Hepatocyte (in vitro differentiated cells): Measurements from ENCODE around the gene CDHR3. TPM values are rescaled to one million over a fixed set of nuclear protein-coding genes. Genes with fewer than 3 reads are reported as not detected.

Experiments used
- DNase-seq: peaks from one replicate; pipeline ENCODE4 v3.0.0-alpha.2; 2016; ENCODE audit warnings: low spot score
- H2AFZ ChIP-seq: fragments of 200-600 bp; sonication (generic); 2 replicates; pipeline ENCODE4 v1.6.0; 2016; ENCODE audit warnings: antibody characterized with exemption, mild to moderate bottlenecking
- H3K27ac ChIP-seq: fragments of 200-600 bp; sonication (generic); 2 replicates; pipeline ENCODE4 v1.5.1; 2016; ENCODE audit warnings: mild to moderate bottlenecking
- H3K27me3 ChIP-seq: fragments of 200-600 bp; sonication (generic); 2 replicates; pipeline ENCODE4 v1.6.1; 2016
- H3K36me3 ChIP-seq: fragments of 200-600 bp; sonication (generic); replicated peaks from 2 replicates; pipeline ENCODE4 v1.5.1; 2016; ENCODE audit warnings: low read depth; ENCODE audit not compliant: insufficient read depth
- H3K4me1 ChIP-seq: fragments of 200-600 bp; sonication (generic); 2 replicates; pipeline ENCODE4 v1.5.1; 2016; ENCODE audit warnings: mild to moderate bottlenecking, moderate library complexity; ENCODE audit not compliant: insufficient read depth
- H3K4me2 ChIP-seq: fragments of 200-600 bp; sonication (generic); 2 replicates; pipeline ENCODE4 v1.6.0; 2016
- H3K4me3 ChIP-seq: fragments of 200-600 bp; sonication (generic); 2 replicates; pipeline ENCODE4 v1.5.1; 2016; ENCODE audit warnings: mild to moderate bottlenecking
- H3K79me2 ChIP-seq: fragments of 200-600 bp; sonication (generic); 2 replicates; pipeline ENCODE4 v1.6.0; 2017; ENCODE audit warnings: mild to moderate bottlenecking
- H3K9me2 ChIP-seq: fragments of 200-600 bp; sonication (generic); replicated peaks from 2 replicates; pipeline ENCODE4 v1.6.0; 2017; ENCODE audit warnings: mild to moderate bottlenecking; ENCODE audit not compliant: insufficient read depth
- H3K9me3 ChIP-seq: fragments of 200-600 bp; sonication (generic); 2 replicates; pipeline ENCODE4 v1.5.1; 2016; ENCODE audit warnings: low read depth, mild to moderate bottlenecking
- H4K20me1 ChIP-seq: fragments of 200-600 bp; sonication (generic); 2 replicates; pipeline ENCODE4 v1.6.0; 2016; ENCODE audit warnings: mild to moderate bottlenecking; ENCODE audit not compliant: insufficient read depth, poor library complexity, severe bottlenecking
- EZH2 ChIP-seq: fragments of 200-600 bp; sonication (generic); IDR thresholded peaks from 2 replicates; pipeline ENCODE4 v1.6.1; 2016; ENCODE audit warnings: antibody characterized with exemption, mild to moderate bottlenecking, borderline replicate concordance
- EZH2phosphoT487 ChIP-seq: fragments of 200-600 bp; sonication (generic); IDR thresholded peaks from one replicate; pipeline ENCODE4 v1.6.1; 2018; ENCODE audit warnings: antibody characterized with exemption, mild to moderate bottlenecking, low read depth, moderate library complexity; ENCODE audit not compliant: unreplicated experiment, severe bottlenecking
- WGBS: methylation state at CpG from one replicate; pipeline ENCODE4 v1.1.6; 2016; ENCODE audit warnings: low lambda C conversion rate; ENCODE audit errors: missing lambda C conversion rate; 5-methylcytosine and 5-hydroxymethylcytosine counted together
- polyA plus RNA-seq: library from polyadenylated mRNA; unstranded; fragments of >200 nt; fragmentation: Nextera tagmentation; extraction: Ambion mirVana; gene quantifications from 2 replicates; pipeline ENCODE4 v1.2.1, GENCODE V29; 2016
- total RNA-seq: library from RNA; depleted of rRNA; stranded (reverse); fragments of >200 nt; gene quantifications from 2 replicates; pipeline ENCODE4 v1.2.3, GENCODE V29; 2014
- TF ChIP-seq, protein P1 (sequence below): fragments of 200-600 bp; sonication (generic); IDR thresholded peaks from 2 replicates; pipeline ENCODE4 v1.5.1; 2016; ENCODE audit warnings: antibody characterized with exemption, mild to moderate bottlenecking; ENCODE audit not compliant: poor library complexity

Gene CDHR3
- total and polyA plus RNA-seq, 2 experiments from 2014 or later, result 3.3 to 6.9 TPM

GRCh38 chr7:106060394-106060920, 97.4 kb downstream of the CDHR3 start:
- no peaks in the 10 kb centered on the region for H3K9me2 ChIP-seq
- peaks cover 11% of the 10 kb centered on the region for H3K4me1 ChIP-seq

GRCh38 chr7:106061301-106061979, 98.4 kb downstream of the CDHR3 start:
- H3K27ac ChIP-seq, result no peak overlapping the region
- DNase-seq, result no peak
- no peak overlapping the region for H2AFZ ChIP-seq
- H4K20me1 ChIP-seq, result no peaks in the 10 kb centered on the region
- no peak overlapping the region for H3K4me2 ChIP-seq
- H3K79me2 ChIP-seq, result no peaks in the 10 kb centered on the region
- no peaks in the 10 kb centered on the region for H3K27me3 ChIP-seq
- peaks cover 19% of the 10 kb centered on the region for H3K4me1 ChIP-seq
- TF ChIP-seq EZH2 (no peak), EZH2phosphoT487 (no peak)
- TF ChIP-seq, protein P1, sequence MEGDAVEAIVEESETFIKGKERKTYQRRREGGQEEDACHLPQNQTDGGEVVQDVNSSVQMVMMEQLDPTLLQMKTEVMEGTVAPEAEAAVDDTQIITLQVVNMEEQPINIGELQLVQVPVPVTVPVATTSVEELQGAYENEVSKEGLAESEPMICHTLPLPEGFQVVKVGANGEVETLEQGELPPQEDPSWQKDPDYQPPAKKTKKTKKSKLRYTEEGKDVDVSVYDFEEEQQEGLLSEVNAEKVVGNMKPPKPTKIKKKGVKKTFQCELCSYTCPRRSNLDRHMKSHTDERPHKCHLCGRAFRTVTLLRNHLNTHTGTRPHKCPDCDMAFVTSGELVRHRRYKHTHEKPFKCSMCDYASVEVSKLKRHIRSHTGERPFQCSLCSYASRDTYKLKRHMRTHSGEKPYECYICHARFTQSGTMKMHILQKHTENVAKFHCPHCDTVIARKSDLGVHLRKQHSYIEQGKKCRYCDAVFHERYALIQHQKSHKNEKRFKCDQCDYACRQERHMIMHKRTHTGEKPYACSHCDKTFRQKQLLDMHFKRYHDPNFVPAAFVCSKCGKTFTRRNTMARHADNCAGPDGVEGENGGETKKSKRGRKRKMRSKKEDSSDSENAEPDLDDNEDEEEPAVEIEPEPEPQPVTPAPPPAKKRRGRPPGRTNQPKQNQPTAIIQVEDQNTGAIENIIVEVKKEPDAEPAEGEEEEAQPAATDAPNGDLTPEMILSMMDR, result no peak
- H3K9me3 ChIP-seq, result no peaks in the 10 kb centered on the region
- no peak overlapping the region for H3K4me3 ChIP-seq
- no peaks in the 10 kb centered on the region for H3K36me3 ChIP-seq
- no peaks in the 10 kb centered on the region for H3K9me2 ChIP-seq
- 98% methylated on average over 9 of the region's 9 CpGs for WGBS

More at GRCh38 chr7:106060394-106060920, 97.4 kb downstream of the CDHR3 start:
- Histone ChIP-seq H3K4me2 (no peak overlapping the region), H3K36me3 (no peaks in the 10 kb centered on the region), H4K20me1 (no peaks in the 10 kb centered on the region), H3K79me2 (no peaks in the 10 kb centered on the region), H3K9me3 (no peaks in the 10 kb centered on the region), H3K27ac (no peak overlapping the region), H3K4me3 (no peak overlapping the region), H3K27me3 (no peaks in the 10 kb centered on the region), H2AFZ (no peak overlapping the region)
- TF ChIP-seq EZH2, result no peak
- TF ChIP-seq, protein P1, result no peak
- no peak for TF ChIP-seq EZH2phosphoT487
- DNase-seq, result no peak
- WGBS, result 88% methylated on average over 7 of the region's 7 CpGs

GRCh38 chr7:106062006-106062405, 98.9 kb downstream of the CDHR3 start:
- Histone ChIP-seq H3K79me2 (no peaks in the 10 kb centered on the region), H3K27ac (no peak overlapping the region), H3K4me2 (no peak overlapping the region), H3K4me1 (peaks cover 19% of the 10 kb centered on the region), H4K20me1 (no peaks in the 10 kb centered on the region), H3K9me3 (no peaks in the 10 kb centered on the region), H3K9me2 (no peaks in the 10 kb centered on the region), H3K36me3 (no peaks in the 10 kb centered on the region), H2AFZ (no peak overlapping the region), H3K27me3 (no peaks in the 10 kb centered on the region), H3K4me3 (no peak overlapping the region)
- no peak for DNase-seq
- TF ChIP-seq, protein P1, result no peak
- TF ChIP-seq EZH2phosphoT487, result no peak
- no peak for TF ChIP-seq EZH2
- WGBS, result 94% methylated on average over 7 of the region's 7 CpGs
